SIG-M5 treated with dmso at 0.1 percent for 504 hours (cell line): Measurements from ENCODE around the gene DMXL2.
"Not testable (repeated sequence)": the region's sequence is repeated elsewhere in the genome, so short reads cannot be mapped to it uniquely, and the experiment has no call there.

Experiments
- DNase-seq: peaks from one replicate; lab custom pipeline; 2025; ENCODE audit not compliant: unreplicated experiment; lab: John Stamatoyannopoulos, UW

Gene DMXL2

DNA sequence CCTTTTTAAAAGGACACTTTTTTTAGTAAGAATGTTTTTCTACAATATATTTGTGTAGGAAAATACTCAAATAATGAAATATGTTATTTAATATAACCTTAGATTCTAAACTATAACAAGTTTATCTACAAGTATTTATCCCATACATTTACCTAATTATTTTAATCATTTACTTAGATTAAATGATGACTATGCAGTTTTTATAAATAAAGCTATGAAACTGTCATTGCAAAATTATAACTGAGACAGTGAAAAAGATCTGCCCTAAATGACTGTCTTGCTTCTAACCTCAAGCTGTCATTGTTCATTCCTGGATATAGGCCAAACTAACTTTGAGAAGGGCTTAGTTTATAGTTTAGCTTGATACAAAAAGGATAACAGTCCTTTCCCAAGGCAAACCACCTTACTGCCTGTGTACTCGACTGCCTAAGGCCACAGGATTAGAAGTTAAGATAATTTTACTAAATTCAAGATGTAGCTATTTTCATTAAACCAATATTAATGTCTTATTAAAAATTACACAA, 197.0 kb downstream of the DMXL2 start:
- no peak for DNase-seq

DNA sequence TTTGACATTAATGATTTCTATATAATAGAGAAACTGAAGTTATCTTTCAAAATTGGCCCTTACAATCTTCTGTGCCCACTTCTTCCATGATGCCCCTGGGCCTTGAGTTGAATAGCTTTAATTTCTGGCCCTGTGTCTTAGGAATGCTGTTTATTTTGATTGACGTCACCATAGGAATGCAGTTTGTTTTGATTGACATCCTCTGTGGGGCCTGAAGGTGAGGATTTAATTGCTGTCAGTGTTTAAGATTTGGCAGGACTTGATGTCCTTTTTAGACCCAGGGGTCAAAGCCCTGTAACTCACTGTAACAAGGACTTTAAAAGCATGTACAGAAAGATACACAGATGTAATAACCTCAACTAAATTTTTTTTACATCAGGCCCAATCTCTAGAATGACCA, 197.8 kb downstream of the DMXL2 start:
- DNase-seq = no peak

DNA sequence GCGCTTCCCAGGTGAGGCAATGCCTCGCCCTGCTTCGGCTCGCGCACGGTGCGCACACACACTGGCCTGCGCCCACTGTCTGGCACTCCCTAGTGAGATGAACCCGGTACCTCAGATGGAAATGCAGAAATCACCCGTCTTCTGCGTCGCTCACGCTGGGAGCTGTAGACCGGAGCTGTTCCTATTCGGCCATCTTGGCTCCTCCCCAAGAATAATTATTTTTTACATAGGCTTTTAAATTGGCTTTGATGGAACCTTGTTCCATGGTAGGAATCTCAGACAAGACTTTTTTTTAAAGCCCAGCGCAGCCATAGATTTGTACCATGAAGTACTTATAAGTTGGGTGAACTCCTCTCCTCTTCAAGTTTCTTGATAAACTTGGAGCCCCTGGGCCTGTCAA, 199.5 kb downstream of the DMXL2 start:
- DNase-seq = not testable (repeated sequence)

DNA sequence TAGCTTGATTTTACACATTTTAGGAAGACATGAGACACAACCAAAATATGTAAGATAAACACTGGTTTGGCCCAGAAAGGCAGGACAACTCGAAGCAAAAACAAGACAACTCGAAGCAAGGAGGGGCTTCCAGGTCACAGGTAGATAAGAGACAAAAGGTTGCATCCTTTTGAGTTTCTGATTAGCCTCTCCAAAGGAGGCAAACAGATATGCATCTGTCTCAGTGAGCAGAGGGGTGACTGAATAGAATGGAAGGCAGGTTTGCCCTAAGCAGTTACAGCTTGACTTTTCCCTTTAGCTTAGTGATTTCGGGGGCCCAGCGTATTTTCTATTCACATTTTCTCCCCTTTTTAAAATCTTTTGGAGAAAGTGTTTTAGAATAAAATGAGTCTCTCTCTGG, 206.4 kb downstream of the DMXL2 start:
- no peak for DNase-seq

DNA sequence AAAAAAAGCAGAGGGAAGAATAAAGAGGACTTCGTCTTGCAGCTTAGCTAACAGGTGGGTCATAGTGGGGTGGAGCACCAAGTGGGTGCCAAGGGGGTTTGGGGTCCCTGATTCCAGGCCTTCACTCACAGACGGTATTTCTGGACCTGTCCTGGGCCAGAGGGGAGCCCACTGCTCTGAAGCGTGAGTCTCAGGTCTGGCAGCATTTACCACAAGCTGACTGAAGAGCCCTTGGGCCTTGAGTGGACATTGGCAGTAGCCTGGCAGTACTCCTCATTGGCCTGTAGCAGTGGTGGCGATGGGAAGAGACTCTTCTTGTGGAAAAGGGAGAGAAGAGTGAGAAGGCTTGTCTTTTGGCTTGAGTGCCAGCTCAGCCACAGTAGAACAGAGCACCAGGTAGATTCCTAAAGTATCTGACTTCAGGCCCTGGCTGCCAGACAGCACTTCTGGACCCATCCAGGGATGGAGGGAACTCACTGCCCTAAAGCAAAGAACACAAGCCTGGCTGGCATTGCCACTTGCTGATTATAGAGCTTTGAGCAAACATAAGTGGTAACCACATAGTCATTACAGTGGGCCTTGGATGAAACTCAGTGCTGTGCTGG, 208.2 kb downstream of the DMXL2 start:
- DNase-seq = no peak

DNA sequence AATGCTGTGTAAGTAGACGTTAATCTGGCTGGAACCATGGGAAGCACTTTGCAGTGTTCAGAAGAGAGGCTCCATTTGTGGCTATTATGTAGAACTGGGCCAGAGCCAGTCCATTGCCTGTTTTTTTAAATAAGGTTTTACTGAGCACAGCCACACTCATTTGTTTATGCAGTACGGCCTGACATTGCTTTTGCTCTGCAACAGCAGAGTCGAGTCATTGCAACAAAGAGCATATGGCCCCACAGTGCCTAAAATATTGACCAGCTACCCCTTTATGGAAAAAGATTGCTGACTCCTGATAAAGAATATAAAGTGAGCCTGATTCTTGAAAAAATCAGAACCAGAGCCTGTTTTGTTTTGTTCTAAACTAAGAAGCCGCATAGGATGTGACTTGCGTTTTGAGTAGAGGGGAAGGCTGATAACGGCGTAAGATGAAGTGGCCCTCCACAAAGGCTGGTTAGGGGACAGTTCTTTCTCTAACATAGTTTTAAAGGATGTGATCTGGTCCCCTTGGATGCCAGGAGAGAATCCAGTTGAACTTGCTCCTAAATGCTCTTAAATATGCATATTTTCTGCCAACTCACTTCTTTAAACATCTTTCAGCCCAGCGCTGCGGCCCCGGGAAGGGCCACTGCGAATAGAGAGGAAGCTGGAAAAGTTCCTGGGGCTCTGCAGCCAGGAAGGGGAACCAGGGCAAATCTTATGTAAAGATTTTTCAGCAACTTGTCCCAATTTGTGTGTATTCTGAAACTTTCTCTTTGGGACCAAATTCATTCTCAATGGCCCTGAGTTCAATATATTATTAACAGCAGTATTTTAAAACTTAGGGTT, 216.7 kb downstream of the DMXL2 start:
- DNase-seq = no peak

DNA sequence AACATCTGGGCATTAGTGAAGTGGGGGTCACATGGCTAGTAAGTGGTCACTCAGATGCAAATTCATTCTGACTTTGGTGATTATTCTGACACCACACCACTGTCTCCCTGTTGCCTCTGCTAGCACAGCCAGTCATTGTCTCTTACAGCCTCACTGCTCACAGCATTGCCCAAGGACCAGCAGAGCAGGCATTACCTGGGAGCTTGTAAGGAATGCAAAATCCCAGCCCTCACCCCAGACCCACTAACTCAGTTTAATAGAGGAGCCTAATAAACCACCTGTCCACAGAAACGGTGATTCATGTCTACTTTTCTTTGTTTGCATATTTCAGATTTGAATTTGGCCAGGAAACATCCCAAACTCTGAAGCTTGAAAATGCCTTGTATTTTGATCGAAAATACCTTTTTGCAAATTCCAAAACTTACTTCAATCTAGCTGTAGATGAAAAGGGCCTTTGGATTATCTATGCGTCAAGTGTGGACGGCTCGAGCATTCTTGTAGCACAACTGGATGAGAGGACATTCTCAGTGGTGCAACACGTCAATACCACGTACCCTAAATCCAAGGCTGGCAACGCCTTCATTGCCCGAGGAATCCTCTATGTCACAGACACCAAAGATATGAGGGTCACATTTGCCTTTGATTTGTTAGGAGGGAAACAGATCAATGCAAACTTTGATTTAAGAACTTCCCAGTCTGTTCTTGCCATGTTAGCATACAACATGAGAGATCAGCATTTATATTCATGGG, 218.4 kb downstream of the DMXL2 start:
- no peak for DNase-seq

DNA sequence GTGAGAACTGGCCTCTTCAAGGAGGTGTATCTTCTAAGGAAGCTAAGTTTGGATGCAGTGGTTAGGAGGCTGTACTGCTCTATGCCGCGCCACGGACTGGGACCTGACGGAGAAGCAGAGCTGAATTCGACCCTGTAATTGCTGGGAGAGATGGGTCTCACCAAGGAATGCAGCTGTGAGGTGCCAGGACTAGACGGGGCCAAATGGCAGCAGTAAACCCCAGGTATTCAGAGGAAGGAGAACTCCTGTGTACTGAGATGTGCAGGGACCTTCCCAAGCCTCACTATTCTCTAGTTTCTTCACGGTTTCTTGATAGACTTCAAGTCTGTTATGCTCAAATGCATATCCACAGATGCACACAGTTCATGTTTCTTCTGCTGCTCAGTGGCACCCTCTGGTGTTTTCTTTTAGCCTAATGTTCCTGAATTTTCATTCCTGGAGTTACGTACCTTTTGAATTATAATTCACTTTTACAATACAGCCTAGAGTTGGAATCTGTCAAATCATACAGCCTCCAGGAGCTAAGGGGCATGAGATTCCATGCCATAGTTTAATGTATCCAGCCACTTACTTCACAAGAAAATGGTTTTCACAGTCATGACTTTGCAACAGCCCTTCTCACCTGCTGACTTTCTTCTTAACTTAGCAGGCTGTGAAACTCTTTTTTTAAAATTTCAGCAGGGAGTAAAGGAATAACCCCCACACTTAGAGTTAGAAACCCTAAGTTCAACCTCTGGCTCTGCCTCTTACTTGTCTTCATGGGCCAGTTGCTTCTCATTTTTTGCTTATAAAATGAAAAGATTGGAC, 219.3 kb downstream of the DMXL2 start:
- peak; percentile 64 for DNase-seq

DNA sequence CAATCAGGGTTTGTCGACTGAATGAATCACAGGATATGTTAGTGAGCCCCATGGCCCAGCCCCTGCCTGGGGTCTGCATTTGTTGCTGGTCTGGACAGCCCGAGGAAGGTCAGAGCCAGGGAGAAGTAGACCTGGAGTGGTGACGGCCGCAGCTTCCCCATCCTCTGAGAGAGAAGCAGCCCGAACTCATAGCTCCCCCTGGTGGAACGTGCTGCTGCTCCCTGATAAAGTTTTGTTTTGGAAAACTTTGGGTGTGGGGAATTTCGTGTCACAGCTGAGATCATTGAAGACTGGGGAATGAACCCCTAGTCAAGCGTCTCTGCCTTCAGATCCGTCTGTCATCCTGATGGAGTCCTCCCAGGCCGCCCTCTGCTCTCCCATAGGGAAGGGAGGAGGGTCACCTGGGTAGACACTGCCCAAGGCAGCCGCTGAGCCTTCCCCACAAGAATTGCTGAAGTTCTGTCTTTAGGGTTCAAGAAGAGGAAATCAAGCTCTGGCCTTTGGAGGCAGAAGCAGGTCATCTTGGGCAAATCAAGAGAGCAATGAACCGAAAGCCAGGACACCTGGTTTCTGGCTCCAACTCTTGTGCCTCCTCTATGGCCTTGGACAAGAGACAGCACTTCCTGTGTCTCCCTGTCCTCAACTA, 220.6 kb downstream of the DMXL2 start:
- peak; percentile 59 for DNase-seq

DNA sequence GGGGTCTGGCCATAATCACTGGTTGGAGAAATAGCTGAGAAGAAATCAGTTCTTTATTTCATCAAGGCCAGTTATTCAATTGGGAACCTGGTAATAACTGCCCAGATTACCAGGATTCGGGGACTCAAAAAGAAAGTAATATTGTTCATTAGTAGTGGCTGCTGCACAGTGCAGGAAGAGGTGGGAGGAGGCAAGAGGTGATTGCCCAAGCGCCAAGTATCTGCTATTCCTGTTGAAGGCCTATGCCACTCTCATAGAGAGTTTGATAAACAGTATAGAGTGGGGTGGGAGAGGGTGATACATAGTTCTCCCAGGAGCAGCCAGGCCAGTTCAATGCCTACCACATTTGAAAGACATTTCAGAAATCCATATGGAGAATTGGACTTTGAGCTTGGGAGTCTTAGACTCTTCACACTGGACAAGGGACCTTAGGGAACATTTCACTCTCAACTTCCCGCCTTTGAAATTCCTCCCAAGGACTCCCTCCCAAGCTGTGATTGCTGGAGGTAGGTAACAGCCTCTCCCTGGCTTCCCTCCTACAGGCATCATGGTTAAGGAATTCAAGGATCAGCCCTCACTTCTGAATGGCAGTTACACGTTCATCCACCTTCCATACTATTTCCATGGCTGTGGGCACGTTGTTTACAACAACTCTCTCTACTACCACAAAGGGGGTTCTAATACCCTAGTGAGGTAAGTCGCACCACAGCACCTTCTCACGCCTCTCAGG, 221.4 kb downstream of the DMXL2 start:
- DNase-seq = no peak

DNA sequence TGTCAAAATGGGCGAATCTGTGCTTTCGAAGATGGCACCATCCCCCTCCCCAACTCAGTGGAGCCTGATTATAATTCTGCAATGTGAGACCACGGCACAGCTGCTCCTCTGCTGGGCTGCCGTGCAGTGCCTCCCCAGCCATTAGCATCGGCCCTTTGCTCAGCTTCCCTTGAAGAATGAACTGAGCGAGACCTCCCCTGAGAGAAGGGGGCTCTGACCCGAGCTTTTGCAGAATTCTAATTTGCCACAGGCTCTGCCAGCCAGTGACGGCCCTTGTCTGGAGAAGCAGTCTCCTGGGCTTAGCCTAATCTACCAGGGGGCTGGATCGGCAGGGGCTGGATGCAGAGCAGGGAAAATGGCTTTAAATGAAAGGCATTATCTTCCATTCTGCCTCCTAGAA, 223.9 kb downstream of the DMXL2 start:
- no peak for DNase-seq
